Endothelial cell of umbilical vein (primary cell): ENCODE results near the gene FGF16. TPM values are rescaled to one million over a fixed set of nuclear protein-coding genes. Genes with fewer than 3 reads are reported as not detected.

Experiments used
- BruUV-seq: library from RNA; stranded (reverse); fragments of 400-500 nt; replicated peaks from 2 replicates; lab custom pipeline; 2021; lab: Mats Ljungman, UMichigan
- CTCF ChIA-PET: fragments of 300-600, 350-600 bp; sonication (Branson Sonifier 250); formaldehyde crosslinking; loops from one replicate; lab custom pipeline; 2021; ENCODE audit warnings: antibody characterized with exemption, inconsistent platforms; lab: Charles Lee
- POLR2A ChIA-PET: fragments of 300-600, 350-600 bp; sonication (Branson Sonifier 250); formaldehyde crosslinking; loops from one replicate; lab custom pipeline; 2021; ENCODE audit warnings: antibody characterized with exemption, inconsistent platforms; lab: Charles Lee
- DNase-seq: peaks from one replicate; pipeline ENCODE4 v3.0.0-alpha.2; 2011; ENCODE audit warnings: low read depth, low spot score
- FAIRE-seq: peaks from 2 replicates; lab custom pipeline; 2011; peaks lifted over from hg19 to GRCh38; lab: Jason Lieb, UNC
- H2AFZ ChIP-seq: 2 replicates; pipeline ENCODE4 v1.6.0; 2012; ENCODE audit warnings: low read depth, low read length, control low read depth, inconsistent platforms
- H3K27ac ChIP-seq: 2 replicates; pipeline ENCODE4 v1.5.1; 2011; ENCODE audit warnings: low read depth, mild to moderate bottlenecking, control low read depth, low read length, moderate library complexity; ENCODE audit not compliant: insufficient read depth
- H3K27me3 ChIP-seq, 2 experiments: 2 replicates each; pipeline versions ENCODE4 v1.6.0 to v1.6.1; 2011; ENCODE audit warnings: low read length in 2 of 2, mixed read lengths in 1 of 2; ENCODE audit not compliant: control insufficient read depth in 2 of 2, insufficient read depth in 2 of 2
- H3K36me3 ChIP-seq, 2 experiments: 2 replicates in 1 of 2; 3 replicates in 1 of 2; pipeline ENCODE4 v1.5.1; 2011; ENCODE audit warnings: low read length in 2 of 2, mild to moderate bottlenecking in 1 of 2, moderate library complexity in 1 of 2; ENCODE audit not compliant: control insufficient read depth in 2 of 2, insufficient read depth in 2 of 2; ENCODE audit errors: extremely low read depth in 1 of 2
- H3K4me1 ChIP-seq: 3 replicates; pipeline ENCODE4 v1.5.1; 2011; ENCODE audit warnings: mild to moderate bottlenecking, low read length; ENCODE audit not compliant: control insufficient read depth, insufficient read depth; ENCODE audit errors: extremely low read depth
- H3K4me2 ChIP-seq: 2 replicates; pipeline ENCODE4 v1.6.1; 2011; ENCODE audit warnings: low read length, control low read depth, mixed read lengths; ENCODE audit not compliant: insufficient read depth
- H3K4me3 ChIP-seq, 3 experiments: fragments of 200-600 bp in 1 of 3; sonication (generic), shearing (Covaris generic) in 1 of 3; replicated peaks in 1 of 3; 2 replicates each; pipeline ENCODE4 v1.5.1; 2011 to 2016; ENCODE audit warnings: control low read depth in 3 of 3, low read length in 3 of 3, mild to moderate bottlenecking in 2 of 3, inconsistent platforms in 1 of 3, low read depth in 1 of 3, moderate library complexity in 1 of 3; ENCODE audit not compliant: insufficient read depth in 1 of 3
- H3K79me2 ChIP-seq: 2 replicates; pipeline ENCODE4 v1.6.0; 2012; ENCODE audit warnings: low read length, inconsistent platforms; ENCODE audit not compliant: control insufficient read depth, insufficient read depth
- H3K9ac ChIP-seq: replicated peaks from 2 replicates; pipeline ENCODE3; 2011; ENCODE audit warnings: low read length, control low read depth; ENCODE audit not compliant: insufficient read depth; ENCODE audit errors: extremely low read depth
- H3K9me1 ChIP-seq: replicated peaks from 3 replicates; pipeline ENCODE4 v1.6.0; 2011; ENCODE audit warnings: mild to moderate bottlenecking, low read length; ENCODE audit not compliant: control insufficient read depth, insufficient read depth; ENCODE audit errors: extremely low read depth
- H3K9me3 ChIP-seq: replicated peaks from 2 replicates; pipeline ENCODE4 v1.5.1; 2012; ENCODE audit warnings: low read length, inconsistent platforms; ENCODE audit not compliant: control insufficient read depth, insufficient read depth
- H4K20me1 ChIP-seq: replicated peaks from 2 replicates; pipeline ENCODE3; 2011; ENCODE audit warnings: mild to moderate bottlenecking, low read length; ENCODE audit not compliant: control insufficient read depth, insufficient read depth; ENCODE audit errors: extremely low read depth
- EZH2 ChIP-seq: IDR thresholded peaks from 2 replicates; pipeline ENCODE4 v1.6.1; 2012; ENCODE audit warnings: borderline replicate concordance, low read depth, mild to moderate bottlenecking, moderate library complexity, low read length, inconsistent platforms; ENCODE audit not compliant: severe bottlenecking
- GATA2 ChIP-seq: IDR thresholded peaks from 2 replicates; pipeline ENCODE4 v1.7.0; 2011; ENCODE audit warnings: low read depth, mild to moderate bottlenecking, moderate library complexity, mixed read lengths, low read length; ENCODE audit not compliant: insufficient read length, insufficient read depth
- JUN ChIP-seq: IDR thresholded peaks from 2 replicates; pipeline ENCODE4 v1.6.1; 2011; ENCODE audit warnings: borderline replicate concordance, low read depth; ENCODE audit not compliant: insufficient read length, insufficient read depth
- POLR2AphosphoS5 ChIP-seq: IDR thresholded peaks from 2 replicates; pipeline ENCODE4 v1.6.1; 2012; ENCODE audit warnings: low read depth, mild to moderate bottlenecking, control low read depth, low read length, moderate library complexity; ENCODE audit not compliant: insufficient read depth
- dilution Hi-C: fragments of 300-500 bp; cut with MboI; formaldehyde crosslinking; loops from one replicate; pipeline ENCODE4 v1.15.0; 2019; ENCODE audit warnings: low sequenced_read_pairs; ENCODE audit not compliant: extremely low pct_ligation_motif_present
- intact Hi-C: fragments of 100-400 bp; cut with micrococcal nuclease; formaldehyde crosslinking; loops from one replicate; pipeline ENCODE4 v1.10.0; 2022
- polyA plus RNA-seq, 4 experiments: library from polyadenylated mRNA; depleted of rRNA in 3 of 4; stranded (reverse) in 3 of 4; unstranded in 1 of 4; fragments of >200 nt; gene quantifications; 2 replicates each; pipeline versions ENCODE4 v1.2.1 to v1.2.3, GENCODE V29; 2011 to 2012; ENCODE audit warnings: missing spikeins in 1 of 4
- total RNA-seq: library from RNA; stranded (reverse); gene quantifications from 2 replicates; pipeline ENCODE4 v1.2.3, GENCODE V29; 2021
- TF ChIP-seq, protein P1 (sequence below): IDR thresholded peaks from 2 replicates; pipeline ENCODE4 v1.6.1; 2011; ENCODE audit not compliant: insufficient read depth, insufficient read length
- TF ChIP-seq, protein P2 (sequence below), 2 donors: IDR thresholded peaks; 1 replicate in 1 of 2; 2 replicates in 1 of 2; pipeline ENCODE4 v1.5.1; 2011; ENCODE audit warnings: low read length in 2 of 2, mild to moderate bottlenecking in 2 of 2, moderate library complexity in 2 of 2, control low read depth in 1 of 2, inconsistent platforms in 1 of 2, low read depth in 1 of 2; ENCODE audit not compliant: insufficient read depth in 1 of 2; ENCODE audit errors: extremely low read depth in 1 of 2

FGF16 gene
- total and polyA plus RNA-seq, 2 donors (not counting 3 experiments of a cell fraction or from before 2014, with no cell fraction given): 3.1 to 3.8 TPM

- H3K9me1 ChIP-seq: no peaks in the 10 kb centered on the region
- H3K79me2 ChIP-seq: no peaks in the 10 kb centered on the region
- TF ChIP-seq, protein P1, sequence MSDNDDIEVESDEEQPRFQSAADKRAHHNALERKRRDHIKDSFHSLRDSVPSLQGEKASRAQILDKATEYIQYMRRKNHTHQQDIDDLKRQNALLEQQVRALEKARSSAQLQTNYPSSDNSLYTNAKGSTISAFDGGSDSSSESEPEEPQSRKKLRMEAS: no peak
- TF ChIP-seq JUN: no peak
- TF ChIP-seq, protein P2, sequence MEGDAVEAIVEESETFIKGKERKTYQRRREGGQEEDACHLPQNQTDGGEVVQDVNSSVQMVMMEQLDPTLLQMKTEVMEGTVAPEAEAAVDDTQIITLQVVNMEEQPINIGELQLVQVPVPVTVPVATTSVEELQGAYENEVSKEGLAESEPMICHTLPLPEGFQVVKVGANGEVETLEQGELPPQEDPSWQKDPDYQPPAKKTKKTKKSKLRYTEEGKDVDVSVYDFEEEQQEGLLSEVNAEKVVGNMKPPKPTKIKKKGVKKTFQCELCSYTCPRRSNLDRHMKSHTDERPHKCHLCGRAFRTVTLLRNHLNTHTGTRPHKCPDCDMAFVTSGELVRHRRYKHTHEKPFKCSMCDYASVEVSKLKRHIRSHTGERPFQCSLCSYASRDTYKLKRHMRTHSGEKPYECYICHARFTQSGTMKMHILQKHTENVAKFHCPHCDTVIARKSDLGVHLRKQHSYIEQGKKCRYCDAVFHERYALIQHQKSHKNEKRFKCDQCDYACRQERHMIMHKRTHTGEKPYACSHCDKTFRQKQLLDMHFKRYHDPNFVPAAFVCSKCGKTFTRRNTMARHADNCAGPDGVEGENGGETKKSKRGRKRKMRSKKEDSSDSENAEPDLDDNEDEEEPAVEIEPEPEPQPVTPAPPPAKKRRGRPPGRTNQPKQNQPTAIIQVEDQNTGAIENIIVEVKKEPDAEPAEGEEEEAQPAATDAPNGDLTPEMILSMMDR (IDR thresholded peaks at IDR 0.05; ENCODE audit: extremely low read depth in 1 of 2, insufficient read depth in 1 of 2, low read depth in 1 of 2, low read length in 2 of 2): no peak
- TF ChIP-seq GATA2: no peak
- TF ChIP-seq POLR2AphosphoS5: no peak
- TF ChIP-seq EZH2: no peak
- H3K27ac ChIP-seq: no peak overlapping the region
- no peaks in the 10 kb centered on the region for H3K4me1 ChIP-seq
- no peaks in the 10 kb centered on the region for H3K9me3 ChIP-seq
- H3K4me2 ChIP-seq: no peak overlapping the region
- BruUV-seq: no TSS peak
- no peaks in the 10 kb centered on the region for H3K36me3 ChIP-seq
- H3K9ac ChIP-seq: no peak overlapping the region
- intact Hi-C loops (no loop called here), dilution Hi-C loops (no loop called here)
- POLR2A ChIA-PET: no interaction called here
- no peaks in the 10 kb centered on the region for H4K20me1 ChIP-seq
- CTCF ChIA-PET: no interaction called here
- FAIRE-seq (no peak), DNase-seq (no peak)
- H3K27me3 ChIP-seq: no peaks in the 10 kb centered on the region
- no peak overlapping the region for H3K4me3 ChIP-seq
- no peak overlapping the region for H2AFZ ChIP-seq
These were observed 36.9 kb downstream of the FGF16 start for GRCh38 chrX:77484045-77484444.
